GM12801 (cell line): Measurements from ENCODE around the gene TRIM67.

Source experiments
- TF ChIP-seq, protein P1 (sequence below): IDR thresholded peaks from one replicate; pipeline ENCODE4 v1.5.1; 2011; ENCODE audit warnings: control low read depth; ENCODE audit not compliant: insufficient read length; ENCODE audit errors: extremely low read depth

The TRIM67 gene

GRCh38 chr1:231207437-231207836 lies 45.6 kb downstream of the TRIM67 start:
- TF ChIP-seq, protein P1, sequence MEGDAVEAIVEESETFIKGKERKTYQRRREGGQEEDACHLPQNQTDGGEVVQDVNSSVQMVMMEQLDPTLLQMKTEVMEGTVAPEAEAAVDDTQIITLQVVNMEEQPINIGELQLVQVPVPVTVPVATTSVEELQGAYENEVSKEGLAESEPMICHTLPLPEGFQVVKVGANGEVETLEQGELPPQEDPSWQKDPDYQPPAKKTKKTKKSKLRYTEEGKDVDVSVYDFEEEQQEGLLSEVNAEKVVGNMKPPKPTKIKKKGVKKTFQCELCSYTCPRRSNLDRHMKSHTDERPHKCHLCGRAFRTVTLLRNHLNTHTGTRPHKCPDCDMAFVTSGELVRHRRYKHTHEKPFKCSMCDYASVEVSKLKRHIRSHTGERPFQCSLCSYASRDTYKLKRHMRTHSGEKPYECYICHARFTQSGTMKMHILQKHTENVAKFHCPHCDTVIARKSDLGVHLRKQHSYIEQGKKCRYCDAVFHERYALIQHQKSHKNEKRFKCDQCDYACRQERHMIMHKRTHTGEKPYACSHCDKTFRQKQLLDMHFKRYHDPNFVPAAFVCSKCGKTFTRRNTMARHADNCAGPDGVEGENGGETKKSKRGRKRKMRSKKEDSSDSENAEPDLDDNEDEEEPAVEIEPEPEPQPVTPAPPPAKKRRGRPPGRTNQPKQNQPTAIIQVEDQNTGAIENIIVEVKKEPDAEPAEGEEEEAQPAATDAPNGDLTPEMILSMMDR, result no peak

DNA sequence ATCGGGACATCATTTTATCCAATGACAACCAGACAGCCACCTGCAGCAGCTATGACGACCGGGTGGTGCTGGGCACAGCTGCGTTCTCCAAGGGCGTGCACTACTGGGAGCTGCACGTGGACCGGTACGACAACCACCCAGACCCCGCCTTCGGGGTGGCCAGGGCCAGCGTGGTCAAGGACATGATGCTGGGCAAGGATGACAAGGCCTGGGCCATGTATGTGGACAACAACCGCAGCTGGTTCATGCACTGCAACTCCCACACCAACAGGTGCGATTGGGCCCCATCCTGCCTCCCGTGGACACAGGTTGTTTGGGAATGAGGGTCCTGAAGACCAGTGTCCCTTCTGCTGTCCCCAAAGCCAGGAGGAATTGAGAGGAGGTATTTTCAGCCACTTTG lies 47.1 kb downstream of the TRIM67 start:
- TF ChIP-seq, protein P1, result no peak

- TF ChIP-seq, protein P1, result no peak
Measured at GRCh38 chr1:231209531-231209930, 47.7 kb downstream of the TRIM67 start.

GRCh38 chr1:231210126-231210525 lies 48.3 kb downstream of the TRIM67 start:
- TF ChIP-seq, protein P1, result no peak

- TF ChIP-seq, protein P1, result peak; percentile 84
Measured at GRCh38 chr1:231211005-231211857, 49.4 kb downstream of the TRIM67 start.

DNA sequence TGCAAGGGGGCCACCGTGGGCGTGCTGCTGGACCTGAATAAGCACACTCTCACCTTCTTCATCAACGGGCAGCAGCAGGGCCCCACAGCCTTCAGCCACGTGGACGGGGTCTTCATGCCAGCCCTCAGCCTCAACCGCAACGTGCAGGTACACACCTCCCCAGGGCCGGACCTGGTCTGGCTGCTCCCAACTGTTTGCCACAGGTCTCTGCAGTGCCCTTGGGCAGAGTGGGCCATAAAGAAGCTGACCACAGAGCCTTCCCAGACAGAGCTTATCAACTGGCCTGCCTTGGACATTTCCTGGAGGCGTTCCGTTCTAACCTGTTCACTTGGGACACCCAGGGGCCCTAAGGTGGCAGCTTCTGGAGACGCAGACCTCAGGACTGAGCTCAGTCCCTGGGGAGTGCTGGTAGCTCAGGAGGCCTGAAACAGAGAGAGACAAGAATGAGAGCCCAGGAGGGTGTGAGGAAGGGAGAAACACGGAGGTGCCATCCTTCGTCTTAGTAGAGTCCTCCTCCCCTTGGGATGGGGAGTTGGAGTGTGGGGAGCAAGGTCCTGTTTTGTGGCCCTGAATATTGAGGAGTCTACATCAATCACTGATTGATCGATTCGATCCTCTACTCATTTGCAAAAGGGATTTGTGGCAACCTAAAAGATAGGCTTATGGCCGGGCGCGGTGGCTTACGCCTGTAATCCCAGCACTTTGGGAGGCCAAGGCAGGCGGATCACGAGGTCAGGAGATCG lies 52.1 kb downstream of the TRIM67 start:
- TF ChIP-seq, protein P1, result no peak

GRCh38 chr1:231214918-231215680 lies 53.2 kb downstream of the TRIM67 start:
- TF ChIP-seq, protein P1, result no peak
